Activated T-helper 1 cell treated with Interleukin-2 at 50 U/mL for 16 hours (primary cell): ENCODE data around the gene GMIP.
"Not testable (repeated sequence)": the region's sequence is repeated elsewhere in the genome, so short reads cannot be mapped to it uniquely, and the experiment has no call there.

Experiments
- DNase-seq: peaks from one replicate; pipeline ENCODE4 v3.0.0-alpha.2; 2020; ENCODE audit warnings: low read depth

Gene GMIP

GRCh38 chr19:19643158-19644053 is at the start of gene GMIP:
Gene GMIP, minus strand, starts transcription at chr19:19643657. Its CDS starts 128 bp downstream, at chr19:19643529.
- peak; percentile 81 for DNase-seq

DNA sequence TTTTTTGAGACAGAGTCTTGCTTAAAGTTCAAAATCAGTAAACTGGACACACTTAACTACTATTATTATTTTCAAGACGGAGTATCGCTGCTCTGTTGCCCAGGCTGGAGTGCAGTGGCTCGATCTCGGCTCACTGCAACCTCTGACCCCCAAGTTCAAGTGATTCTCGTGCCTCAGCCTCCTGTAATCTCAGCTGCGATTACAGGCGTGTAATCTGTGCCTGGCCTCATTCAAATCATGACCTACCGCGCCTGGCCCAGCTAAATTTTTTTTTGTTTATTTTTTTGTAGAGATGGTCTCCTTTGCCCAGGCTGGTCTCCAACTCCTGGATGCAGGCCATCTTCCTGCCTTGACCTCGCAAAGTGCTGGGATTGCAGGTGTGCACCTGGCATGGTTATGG is 48.2 kb upstream of the GMIP start:
- DNase-seq, result no peak

DNA sequence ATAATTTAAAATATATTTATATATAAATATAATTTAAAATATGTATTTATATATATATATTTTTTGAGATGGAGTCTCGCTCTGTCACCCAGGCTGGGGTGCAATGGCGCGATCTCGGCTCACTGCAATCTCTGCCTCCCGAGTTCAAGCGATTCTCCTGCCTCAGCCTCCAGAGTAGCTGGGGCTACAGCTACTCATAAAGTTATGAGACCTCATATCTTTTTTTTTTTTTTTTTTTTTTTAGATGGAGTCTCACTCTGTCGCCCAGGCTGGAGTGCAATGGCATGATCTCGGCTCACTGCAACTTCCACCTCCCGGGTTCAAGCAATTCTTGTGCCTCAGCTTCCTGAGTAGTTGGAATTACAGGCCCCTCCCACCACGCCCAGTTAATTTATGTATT is 45.6 kb upstream of the GMIP start:
- DNase-seq, result not testable (repeated sequence)

DNA sequence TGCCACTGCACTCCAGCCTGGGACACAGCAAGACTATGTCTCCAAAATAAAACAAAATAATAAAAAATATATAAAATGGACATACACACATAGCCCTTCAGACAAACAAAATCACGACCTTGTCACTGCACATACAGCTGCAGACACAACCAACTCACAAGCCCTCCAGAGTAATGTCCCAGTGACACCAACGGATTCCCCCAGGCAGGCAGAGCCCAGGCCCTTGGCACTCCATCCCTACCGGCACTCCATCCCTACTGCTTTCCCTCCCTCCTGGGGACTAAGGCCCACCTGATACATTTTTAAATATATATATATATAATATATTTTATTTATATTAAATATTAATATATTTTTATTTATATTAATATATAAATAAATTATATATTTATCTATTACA is 43.6 kb upstream of the GMIP start:
- no peak for DNase-seq

DNA sequence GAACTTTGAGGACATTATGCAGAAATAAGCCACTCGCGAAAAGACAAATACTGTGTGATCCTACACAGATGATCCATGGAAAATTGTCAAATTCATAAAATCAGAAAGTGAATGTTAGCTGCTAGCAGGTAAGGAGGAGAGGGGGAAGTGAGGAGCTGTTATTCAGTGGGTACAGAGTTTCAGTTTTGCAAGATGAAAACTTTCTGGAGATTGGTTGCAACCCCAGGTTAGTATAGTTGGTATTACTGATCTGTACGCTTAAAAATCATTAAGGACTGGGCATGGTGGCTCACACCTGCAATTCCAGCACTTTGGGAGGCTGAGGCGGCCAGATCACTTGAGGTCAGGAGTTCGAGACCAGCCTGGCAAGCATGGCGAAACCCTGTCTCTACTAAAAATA is 43.1 kb upstream of the GMIP start:
- DNase-seq, result no peak

- DNase-seq, result not testable (repeated sequence)
These were observed 42.7 kb upstream of the GMIP start for GRCh38 chr19:19686119-19686518.

DNA sequence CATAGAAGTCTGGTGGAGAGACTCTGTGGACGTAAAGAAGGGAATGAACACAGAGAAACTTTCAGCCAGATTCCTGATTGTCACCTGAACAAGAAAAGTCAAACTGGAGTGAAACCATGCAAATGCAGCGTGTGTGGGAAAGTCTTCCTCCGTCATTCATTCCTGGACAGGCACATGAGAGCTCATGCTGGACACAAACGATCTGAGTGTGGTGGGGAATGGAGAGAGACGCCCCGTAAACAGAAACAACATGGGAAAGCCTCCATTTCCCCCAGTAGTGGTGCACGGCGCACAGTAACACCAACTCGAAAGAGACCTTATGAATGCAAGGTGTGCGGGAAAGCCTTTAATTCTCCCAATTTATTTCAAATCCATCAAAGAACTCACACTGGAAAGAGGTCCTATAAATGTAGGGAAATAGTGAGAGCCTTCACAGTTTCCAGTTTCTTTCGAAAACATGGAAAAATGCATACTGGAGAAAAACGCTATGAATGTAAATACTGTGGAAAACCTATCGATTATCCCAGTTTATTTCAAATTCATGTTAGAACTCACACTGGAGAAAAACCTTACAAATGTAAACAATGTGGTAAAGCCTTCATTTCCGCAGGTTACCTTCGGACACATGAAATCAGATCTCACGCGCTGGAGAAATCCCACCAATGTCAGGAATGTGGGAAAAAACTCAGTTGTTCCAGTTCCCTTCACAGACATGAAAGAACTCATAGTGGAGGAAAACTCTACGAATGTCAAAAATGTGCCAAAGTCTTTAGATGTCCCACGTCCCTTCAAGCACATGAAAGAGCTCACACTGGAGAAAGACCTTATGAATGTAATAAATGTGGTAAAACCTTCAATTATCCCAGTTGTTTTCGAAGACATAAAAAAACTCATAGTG is 36.0 kb upstream of the GMIP start:
- no peak for DNase-seq

DNA sequence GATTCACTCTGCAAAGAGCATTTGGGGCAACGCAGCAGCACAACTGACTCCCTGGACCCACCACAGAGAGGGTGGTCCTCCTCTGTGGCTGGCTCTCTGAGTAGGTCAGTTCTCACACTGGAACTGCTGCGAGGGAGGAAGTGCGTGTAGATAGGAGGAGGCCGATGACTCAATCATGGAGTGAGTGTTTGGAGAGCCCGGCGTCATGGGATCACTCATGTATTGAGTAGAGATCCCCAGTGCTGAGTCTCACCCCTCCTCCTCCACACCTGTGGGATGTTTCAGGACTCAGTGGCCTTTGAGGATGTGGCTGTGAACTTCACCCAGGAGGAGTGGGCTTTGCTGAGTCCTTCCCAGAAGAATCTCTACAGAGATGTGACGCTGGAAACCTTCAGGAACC is 34.1 kb upstream of the GMIP start:
- no peak for DNase-seq

DNA sequence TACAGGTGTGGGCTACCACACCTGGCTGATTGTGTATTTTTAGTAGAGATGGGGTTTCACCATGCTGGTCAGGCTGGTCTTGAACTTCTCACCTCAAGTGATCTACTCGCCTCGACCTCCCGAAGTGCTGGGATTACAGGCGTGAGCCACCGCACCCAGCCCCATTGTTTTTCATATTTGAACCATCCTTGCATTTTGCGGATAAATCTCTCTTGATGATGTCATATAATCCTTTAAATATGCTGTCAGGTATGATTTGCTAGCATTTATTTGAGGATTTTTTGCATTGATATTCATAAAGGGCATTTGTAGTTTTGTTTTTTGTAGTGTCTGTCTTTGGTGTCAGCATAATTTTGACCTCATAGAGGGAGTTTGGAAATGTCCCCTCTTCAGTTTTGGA is 30.9 kb upstream of the GMIP start:
- no peak for DNase-seq

DNA sequence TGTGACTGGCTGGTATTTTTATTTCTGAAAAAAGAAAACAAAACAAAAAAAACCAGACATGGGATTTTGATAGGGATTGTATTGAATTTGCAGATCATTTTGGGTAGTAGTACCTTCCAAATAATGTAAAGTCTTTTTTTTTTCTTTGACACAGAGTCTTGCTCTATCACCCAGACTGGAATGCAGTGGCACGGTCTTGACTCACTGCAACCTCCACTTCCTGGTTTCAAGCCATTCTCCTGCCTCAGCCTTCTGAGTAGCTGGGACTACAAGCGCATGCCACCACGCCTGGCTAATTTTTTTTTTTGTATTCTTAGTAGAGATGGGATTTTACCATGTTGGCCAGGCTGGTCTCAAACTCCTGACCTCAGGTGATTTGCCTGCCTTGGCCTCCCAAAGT is 29.4 kb upstream of the GMIP start:
- DNase-seq, result no peak

DNA sequence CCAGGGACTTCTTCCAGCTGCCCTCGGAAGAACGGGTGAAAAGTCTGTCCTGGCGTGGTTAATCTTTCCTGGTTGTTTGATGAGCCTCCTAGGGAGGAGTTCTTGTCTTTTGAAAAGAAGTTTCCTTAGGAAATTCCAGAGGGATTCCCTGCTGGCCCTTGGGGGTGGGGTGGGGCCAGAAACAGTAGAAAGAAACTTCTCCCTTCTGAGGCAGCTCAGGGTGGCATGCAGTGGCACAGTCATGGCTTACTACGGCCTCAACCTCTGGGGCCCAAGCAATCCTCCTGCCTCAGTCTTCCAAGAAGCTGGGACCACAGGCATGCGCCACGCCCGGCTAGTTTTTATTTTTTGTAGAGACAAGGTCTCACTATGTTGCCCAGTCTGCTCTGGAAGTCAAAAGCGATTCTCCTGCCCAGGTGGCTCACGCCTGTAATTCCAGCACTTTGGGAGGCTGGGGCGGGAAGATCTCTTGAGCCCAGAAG is 26.7 kb upstream of the GMIP start:
- DNase-seq, result no peak

DNA sequence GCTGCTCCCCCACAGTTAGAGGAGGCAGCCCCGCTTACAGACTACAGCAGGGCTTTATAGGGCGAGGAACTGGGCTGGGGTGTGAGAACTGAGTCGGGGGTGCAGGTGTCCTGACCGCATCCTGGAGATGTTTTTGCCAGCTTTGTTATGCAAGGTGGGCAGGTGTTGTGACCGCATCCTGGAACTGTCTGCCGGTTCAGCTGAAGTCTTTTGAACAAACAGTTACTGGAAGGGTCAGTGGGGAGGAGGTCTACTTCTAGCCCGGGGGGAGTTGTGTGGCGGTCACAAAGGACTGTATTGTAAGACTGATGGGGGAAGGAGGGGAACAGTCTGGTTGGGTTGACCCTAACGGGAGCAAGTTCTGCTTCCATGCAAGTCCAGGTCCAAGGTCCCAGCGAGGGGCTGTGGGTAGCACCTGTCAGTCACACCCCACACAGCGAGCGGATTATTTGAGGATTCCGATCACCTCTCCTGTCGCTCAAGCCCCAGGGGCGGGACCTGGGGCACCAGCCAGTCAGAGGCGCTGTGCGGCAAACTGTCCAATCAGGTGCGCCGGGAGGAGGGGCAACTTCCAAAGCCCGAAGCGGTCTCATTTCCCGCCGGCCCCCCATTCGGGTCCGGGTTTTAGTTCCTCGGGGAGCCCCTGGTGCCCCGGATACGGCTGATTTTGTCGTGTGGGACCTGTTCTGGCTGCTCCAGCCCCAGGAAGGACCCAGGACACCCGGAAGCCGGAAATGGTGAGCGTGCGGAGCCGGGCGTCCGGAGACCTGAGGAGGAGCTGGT is 25.0 kb upstream of the GMIP start, which contains the start of gene ZNF101:
Gene ZNF101 (plus strand): TSS at position 610 of the 783 bp plus-strand sequence. CDS start 125 bp downstream, at position 735.
- DNase-seq, result peak; percentile 94

DNA sequence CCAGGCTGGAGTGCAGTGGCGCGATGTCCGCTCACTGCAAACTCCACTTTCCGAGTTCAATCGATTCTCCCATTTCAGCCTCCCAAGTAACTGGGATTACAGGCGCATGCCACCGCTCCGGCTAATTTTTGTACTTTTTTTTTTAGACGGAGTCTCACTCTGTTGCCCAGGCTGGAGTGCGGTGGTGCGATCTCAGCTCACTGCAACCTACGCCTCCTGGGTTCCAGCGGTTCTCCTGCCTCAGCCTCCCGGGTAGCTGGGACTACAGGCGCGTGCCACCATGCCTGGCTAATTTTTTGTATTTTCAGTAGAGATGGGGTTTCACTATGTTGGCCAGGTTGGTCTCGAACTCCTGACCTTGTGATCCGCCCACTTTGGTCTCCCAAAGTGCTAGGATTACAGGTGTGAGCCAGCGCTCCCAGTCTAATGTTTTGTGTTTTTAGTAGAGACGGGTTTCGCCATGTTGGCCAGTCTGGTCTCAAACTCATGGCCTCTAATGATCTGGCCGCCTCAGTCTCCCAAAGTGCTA is 22.0 kb upstream of the GMIP start:
- not testable (repeated sequence) for DNase-seq

DNA sequence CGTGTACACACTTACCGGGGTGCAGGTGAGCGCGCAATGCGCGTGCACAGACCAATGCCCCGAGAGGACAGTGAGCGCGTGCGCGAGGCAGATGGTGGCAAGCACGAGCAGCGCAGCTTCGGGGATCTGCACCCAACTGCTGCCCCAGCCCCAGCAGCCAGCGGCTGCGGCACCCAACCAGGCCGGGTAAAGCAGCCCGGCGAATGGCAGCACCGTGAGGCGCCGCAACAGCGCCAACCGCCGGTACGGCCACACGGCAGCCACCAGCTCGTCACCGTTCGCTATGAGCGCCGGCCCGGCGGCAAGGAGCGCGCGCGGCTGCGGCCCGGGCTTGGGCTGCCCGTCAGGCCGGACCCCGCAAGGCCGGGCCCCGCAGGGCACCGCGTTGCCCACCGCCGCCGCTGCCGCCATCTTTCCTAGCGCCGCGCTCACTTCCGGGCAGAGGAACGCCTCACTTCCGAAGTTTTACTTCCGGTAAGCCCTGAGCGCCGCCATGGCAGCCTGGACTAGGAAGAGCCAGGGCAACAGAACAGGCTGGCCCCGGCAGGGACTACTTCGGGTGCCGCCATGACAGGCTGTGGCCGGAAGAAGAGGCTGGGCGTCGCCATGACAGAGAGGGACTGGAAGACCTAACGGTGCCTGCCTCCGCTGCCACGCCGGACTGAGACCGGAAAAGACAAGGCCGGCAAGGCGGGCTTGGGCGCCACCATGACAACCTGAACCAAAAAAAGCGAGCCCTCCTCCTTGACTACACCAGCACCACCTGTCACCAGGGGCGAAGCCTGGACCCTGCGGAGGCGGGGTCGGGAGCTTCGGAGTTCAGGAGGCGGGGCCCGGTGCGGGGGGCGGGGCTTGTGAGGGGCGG is 20.0 kb upstream of the GMIP start, which contains the start of gene ATP13A1:
Gene ATP13A1 (minus strand): TSS at position 421 of the 865 bp plus-strand sequence. CDS start 10 bp downstream, at position 411.
- peak; percentile 92 for DNase-seq

DNA sequence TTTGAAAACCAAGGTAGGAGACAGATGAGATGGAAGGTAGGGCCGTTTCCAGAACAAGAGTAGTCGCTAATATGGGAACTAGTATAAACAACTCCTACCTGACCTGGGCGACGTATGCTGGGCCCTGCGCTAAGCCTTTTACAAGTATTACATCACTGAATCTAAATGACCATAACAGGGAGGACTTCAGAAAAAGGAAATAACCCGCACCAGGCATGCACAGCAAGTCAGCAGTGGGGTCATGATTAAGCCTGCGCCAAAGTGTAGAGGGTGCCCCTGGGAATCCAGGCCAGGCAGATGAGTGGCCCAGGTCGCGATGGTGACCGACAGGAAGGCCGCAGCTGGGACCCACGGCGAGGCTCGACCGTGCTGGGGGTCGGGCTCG is 19.4 kb upstream of the GMIP start:
- no peak for DNase-seq

GRCh38 chr19:19662344-19662743 is 18.9 kb upstream of the GMIP start:
- no peak for DNase-seq

- DNase-seq, result no peak
These were observed 18.3 kb upstream of the GMIP start for GRCh38 chr19:19661675-19662251.

- no peak for DNase-seq
These were observed 17.8 kb upstream of the GMIP start for GRCh38 chr19:19661141-19661674.

DNA sequence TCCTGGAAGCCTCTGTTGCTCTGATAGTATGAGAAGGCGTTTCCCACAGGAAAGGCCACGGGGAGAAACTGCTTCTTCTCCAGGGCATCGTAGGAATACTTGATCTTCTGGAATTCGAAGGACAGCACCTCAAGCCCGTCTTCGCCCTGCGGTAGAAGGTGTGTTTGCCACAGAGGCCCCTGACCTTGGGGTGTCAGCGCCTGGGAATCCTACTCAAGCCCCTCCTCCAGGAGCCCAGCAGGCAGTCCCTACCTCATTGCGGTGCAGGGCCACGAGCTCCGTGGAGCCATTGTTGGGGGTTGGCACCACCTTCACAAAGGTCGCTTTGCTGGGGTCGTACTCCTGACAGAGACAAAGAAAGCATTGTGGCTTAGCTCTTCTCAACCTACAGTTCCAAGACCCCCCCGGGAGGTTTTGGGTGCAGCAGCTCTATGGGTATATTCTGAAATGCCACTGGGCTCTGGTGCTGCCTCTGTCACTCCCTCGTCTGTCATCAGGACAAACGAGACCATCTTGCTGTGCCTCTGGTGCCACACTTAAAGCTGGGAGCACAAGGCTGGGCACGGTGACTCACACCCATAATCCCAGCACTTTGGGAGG is 16.3 kb upstream of the GMIP start:
- no peak for DNase-seq
